Measurements from ENCODE around the gene PTCH1.

DNA sequence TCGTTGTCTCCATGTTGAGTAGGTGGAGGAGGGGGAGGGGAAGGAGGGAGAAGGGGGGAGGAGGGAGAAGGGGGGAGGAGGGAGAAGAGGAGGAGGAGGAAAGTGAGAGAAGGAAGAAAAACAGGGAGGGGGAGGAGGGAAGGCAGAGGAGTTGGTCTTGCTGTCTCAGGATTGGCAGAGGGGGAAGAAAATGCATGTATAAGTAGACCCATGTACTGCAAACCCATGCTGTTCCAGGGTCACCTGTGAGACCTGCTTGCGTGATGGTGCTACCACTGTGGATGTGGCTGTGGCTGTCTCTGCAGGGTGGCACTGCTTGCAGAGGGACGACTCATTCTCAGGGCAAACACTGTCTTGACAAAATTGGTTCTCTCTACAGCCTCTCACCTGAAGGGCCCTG, 76.3 kb downstream of the PTCH1 start:
- TF ChIP-seq, protein P1, sequence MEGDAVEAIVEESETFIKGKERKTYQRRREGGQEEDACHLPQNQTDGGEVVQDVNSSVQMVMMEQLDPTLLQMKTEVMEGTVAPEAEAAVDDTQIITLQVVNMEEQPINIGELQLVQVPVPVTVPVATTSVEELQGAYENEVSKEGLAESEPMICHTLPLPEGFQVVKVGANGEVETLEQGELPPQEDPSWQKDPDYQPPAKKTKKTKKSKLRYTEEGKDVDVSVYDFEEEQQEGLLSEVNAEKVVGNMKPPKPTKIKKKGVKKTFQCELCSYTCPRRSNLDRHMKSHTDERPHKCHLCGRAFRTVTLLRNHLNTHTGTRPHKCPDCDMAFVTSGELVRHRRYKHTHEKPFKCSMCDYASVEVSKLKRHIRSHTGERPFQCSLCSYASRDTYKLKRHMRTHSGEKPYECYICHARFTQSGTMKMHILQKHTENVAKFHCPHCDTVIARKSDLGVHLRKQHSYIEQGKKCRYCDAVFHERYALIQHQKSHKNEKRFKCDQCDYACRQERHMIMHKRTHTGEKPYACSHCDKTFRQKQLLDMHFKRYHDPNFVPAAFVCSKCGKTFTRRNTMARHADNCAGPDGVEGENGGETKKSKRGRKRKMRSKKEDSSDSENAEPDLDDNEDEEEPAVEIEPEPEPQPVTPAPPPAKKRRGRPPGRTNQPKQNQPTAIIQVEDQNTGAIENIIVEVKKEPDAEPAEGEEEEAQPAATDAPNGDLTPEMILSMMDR (IDR thresholded peaks at IDR 0.05 in 4 of 5, conservative IDR thresholded peaks at IDR 0.05 in 1 of 5): no peak
- TF ChIP-seq POLR2A (IDR thresholded peaks at IDR 0.05): no peak
